GM21723 (cell line): ENCODE results near the gene VWCE.
A peak's percentile ranks its signal among the peaks of the same experiment; 100 is the strongest.

ENCODE experiments used
- ATAC-seq: cut with Tn5 transposase; IDR thresholded peaks from one replicate; pipeline ENCODE4 v1.9.1; 2021; ENCODE audit warnings: mild to moderate bottlenecking, moderate library complexity; ENCODE audit not compliant: unreplicated experiment

VWCE gene

DNA sequence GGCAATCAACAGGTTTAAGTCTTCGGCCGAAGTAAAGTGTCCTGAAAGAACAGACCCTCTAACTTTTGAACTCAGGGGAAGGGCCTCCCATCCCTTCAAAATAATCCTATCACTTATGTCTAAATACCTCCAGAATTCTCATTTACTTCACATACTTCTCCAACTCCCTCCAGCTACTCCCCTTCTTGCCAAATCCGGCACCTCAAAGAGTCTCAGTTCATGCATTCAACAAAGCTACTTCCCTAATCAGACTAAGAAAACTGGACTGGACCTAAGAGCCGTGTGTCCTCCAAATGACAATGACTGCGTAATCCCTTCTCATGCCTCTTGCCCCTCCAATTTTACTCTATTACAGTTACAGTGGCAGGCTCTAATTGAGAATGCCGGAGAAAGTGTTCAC, 36.5 kb upstream of the VWCE start:
- ATAC-seq: no peak

DNA sequence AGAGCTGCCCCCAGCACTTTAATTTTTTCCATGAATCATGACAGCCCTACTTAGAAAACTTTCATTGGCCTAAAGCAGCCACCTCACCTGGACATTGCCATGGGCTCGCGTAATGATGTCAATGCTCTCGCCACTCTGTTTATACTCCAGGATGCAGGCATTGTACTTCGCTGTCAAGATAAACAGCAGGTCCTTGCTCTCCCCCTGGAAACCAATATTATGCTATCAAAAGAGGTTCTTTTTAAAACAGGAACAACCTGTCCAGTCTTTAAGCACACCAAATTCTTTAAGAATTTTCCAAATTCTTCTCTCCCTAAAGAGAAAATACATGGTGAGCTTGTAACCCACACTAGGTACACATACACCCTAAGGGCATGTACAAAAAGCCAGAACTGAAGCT, 34.8 kb upstream of the VWCE start:
- ATAC-seq: no peak

DNA sequence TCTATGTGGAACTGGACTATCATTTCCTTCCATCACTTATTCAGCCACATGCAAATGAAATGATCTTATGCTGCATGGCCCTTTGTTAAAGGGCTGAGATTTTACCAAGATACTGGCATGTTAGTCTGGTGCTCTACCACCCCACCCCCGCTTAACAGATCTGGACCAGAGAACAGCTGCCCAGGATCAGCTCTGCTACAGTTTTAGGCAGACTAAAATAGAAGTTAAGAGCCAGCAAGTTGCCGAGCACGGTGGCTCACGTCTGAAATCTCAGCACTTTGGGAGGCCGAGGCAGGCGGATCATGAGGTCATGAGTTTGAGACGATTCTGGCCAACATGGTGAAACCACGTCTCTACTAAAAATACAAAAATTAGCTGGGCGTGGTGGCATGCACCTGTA, 33.2 kb upstream of the VWCE start:
- ATAC-seq: no peak

DNA sequence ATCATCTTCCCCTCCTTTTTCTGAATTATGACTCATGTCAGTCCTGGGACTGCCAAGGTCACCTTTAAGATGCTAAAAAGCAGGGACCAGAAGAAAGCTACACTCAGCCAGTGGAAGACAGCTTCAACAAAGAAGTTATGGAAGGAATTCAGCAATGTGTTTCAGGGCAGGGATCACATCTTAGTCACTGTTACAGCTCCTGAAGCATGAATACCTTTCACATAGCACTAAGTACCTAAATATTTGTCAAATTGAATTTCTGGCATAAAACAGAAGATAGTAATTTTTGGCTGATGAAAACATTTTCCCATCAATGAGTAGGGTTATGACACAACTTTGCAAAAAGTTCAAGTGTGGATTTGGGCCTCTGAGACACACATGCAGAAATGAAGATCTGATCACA, 32.6 kb upstream of the VWCE start:
- no peak for ATAC-seq

DNA sequence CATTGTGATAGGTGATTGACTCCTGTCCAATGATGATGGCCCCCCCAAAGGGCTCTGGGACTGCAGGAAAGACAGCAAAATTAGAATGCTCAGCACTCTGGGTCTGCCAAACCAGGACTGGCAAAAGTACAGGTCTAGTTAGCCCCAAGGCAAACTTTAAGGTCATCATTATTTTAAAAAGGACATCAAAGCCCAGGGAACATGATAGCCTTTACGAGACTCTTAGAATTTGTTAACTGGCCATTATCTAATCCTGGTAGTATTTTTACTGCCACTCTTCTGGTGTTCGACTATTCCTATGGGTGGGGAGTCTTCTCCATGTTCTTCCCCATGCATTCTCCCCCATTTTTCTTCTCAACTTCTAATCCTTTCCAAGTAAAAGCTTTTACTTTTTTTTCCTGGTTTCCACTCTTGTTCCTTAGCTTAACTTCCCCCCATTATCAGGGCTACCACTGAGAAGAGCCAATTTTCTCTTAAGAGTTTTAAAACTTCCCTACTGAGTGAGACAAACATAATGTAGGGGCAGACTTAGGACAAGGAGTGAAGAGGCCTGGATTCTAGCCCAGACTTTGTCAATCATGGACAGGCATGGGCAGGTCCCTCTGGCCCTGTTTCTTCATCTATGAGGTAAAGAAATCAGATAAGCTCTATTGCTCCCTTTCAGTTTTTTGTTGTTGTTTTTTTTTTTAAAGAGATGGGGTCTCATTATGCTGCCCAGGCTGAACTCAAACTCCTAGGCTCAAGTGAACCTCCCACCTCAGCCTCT, 30.7 kb upstream of the VWCE start:
- no peak for ATAC-seq

DNA sequence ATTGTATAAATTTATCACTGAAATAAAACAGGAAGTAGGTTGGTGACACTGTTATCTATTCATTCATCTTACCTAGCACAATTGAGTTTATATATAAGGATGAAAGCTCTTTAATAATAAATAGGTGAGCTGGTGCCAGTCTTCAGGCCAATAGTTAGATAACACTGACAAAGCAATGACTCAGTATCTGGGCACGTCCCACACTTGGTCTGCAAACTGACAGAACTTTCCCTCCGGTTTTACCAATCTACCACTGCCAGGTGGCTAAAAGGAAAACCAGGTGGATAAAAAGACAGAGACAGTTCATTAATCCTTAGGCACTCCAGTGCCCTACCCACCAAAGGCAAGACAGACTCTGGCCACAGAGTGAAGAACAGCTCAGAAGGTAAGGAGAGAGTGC, 20.1 kb upstream of the VWCE start:
- ATAC-seq: no peak

DNA sequence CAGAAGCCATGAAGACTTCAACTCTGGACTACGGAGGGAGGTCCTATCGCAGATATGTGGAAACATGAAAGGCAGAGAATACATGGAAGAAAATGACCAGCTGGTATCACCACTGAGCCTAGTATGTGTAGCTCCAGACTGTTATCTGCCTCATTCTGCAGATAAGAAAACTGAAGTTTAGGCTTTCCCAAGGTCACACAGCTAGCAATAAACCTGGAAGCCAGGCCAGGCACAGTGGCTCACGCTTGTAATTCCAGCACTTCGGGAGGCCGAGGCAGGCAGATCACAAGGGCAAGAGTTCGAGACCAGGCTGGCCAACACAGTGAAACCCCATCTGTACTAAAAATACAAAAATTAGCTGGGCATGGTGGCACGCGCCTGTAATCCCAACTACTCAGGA, 15.6 kb upstream of the VWCE start:
- no peak for ATAC-seq

DNA sequence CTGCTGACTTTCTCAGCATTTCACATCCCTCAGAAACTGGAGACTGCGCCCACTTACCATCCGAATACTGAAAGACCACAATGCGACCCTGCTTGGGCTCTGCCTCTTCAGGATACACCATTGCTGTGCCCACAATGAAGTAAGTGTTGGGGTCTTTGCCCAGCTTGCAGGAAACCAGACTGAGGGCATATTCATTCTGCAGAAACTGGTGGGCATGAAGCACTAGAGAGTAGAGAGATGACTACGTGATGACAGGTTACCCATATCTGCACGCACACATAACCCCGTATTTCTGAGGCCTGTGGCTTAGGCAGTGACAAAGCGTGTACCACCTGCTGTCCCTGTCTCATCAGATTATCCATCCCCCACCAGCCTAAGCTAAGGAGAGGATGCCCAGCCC, 14.6 kb upstream of the VWCE start:
- no peak for ATAC-seq

DNA sequence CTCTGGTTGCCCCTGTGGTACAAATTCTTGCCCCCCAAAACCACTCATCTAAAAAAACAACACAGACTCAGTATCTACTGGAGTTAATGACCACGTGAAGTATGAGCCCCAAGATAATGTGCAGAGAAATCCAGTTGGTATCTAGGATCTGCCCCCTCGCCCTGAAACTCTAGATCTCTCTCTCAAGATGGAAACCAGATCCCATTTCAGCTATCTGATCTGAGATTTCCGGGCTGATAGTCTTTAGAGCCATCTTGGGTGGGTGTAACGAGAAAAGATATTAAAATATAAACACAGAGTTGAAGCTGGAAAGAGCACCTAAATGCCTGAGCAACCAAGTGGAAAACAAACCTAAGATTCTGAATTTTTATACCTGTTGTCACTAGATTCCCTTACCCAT, 14.0 kb upstream of the VWCE start:
- no peak for ATAC-seq

DNA sequence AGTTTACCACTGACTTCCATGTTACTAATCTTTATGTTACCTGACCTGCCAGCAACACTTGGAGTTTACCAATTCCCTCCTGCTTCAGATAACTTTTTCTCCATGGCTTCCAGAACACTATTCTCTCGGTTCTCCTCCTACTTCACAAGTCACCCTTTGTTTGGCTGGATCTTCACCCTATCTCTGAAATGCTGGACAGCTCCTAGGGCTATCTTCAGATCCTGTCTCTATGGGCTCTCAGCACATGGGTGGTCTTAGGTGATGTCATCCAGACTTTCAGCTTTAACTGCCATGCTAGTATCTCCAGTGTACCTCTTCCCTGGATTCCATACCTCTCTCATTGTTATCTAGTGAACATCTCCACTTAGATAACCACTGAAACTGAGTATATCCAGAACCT, 12.2 kb upstream of the VWCE start:
- no peak for ATAC-seq

DNA sequence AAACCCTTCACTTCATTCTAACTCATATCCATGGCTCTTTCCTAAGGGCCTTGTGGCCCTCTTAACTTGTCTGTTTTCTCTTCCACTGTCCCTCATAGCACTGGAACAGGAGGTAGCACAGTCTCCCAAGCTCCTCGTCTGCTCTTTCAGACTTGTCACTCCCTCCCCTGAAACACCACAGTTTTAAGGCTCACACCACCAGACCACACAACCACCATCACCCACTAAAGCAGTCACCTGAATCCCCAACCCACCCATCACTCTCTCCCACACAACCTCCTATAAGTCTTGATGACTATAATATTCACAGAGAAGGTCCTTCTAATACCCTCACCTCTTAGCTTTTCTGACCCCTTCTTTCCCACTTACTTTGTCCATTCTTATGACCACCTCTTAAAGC, 11.1 kb upstream of the VWCE start:
- no peak for ATAC-seq

DNA sequence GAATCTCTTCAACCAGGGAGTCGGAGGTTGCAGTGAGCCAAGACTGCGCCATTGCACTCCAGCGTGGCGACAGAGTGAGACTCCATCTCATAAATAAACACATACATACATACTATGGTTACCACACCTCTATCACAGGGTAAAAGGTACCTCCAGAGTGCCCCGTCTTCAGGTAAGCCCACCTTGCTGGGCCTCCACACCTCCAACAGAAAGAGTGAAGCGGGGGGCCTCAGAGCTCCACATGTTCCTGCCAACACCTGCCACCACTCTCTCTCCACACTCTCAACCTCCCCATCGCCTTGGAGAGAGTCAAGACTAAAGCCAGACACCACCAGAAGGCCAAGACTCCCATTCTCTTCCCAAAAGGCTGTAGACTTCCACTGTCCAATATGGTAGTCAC, 10.3 kb upstream of the VWCE start:
- no peak for ATAC-seq

DNA sequence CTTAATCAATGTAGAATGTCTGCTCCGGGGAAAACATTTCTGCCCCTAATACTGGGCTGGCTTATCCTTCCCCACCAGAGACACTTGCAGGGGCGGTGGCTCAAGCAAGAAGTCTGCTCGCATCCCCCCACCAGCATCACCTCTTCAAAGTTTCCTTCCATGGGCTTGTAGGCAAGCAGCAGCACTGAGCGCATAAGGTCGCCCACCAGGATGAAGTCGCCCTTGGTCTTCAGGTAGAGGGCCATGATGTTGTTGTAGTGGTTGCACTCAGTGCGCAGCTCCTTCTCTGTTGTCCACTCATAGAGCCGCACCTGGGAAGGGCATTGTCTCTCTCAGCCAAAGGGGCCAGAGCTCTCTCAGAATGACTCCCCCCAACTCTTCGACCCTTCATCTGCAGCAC, 8.6 kb upstream of the VWCE start:
- ATAC-seq: no peak

DNA sequence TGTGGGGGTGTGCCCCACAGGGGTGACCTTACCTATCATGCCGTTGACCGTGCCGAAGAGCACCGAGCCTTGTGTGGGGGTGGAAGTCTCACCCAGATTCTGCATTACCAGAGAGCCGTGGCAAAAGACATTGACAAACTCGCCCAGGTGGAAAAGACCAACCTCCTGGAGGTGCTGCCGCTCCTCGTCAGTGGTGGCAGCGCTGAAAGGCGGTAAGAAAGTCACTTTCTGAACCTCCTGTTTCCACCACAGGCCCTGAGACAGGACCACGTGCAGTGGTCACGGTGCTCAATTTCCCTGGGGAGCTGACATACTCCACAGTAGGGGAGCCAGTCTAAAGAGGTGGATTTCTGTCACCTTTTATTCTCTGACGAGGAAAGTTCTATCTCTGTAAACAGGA, 7.4 kb upstream of the VWCE start:
- no peak for ATAC-seq

DNA sequence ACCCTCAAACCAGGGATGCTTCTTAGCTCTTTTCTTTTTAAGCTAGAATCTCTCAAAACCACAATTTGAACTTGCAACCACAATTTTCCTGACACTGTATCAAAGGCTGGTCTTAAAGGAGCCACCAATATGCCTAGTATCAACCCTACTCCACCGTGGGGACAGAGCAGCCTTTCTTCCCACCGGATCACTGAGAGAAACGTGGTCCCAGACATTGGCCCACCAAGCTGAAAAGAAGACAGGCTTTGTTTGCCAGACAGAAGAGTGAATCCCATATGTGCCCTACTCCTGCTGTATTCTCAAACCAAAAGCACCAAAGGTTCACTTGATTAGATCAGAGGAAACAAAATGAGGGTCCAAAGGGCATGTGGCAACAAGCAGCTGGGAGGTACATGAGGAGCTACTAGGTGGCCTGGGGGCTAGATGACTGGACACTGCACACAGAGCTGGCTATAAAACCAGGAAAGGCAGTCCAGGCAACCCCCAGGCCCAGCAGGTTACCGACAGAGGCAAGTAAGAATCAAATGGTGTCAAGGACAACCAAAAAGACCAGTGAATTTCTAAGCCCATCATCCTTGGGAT, 3.6 kb upstream of the VWCE start:
- ATAC-seq: no peak

DNA sequence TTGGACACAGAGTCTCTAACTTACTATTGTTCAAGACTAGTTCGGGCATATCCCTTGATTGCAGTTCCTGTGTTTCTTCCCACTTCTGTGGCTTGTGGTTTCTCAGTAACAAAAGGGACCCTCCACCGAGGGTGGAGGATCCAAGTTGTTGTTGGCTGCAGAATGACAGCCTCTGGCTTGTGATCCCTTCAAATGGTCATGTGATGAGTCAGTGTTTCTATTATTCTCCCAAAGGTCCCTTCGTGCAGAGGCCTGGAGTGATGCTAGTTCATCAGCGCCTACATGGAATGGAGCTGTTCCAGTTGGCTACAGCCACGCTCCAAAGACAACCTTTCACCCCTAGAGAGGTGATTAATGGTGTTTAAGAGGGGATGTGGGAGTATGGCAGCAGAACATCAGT, 2.6 kb upstream of the VWCE start:
- no peak for ATAC-seq

DNA sequence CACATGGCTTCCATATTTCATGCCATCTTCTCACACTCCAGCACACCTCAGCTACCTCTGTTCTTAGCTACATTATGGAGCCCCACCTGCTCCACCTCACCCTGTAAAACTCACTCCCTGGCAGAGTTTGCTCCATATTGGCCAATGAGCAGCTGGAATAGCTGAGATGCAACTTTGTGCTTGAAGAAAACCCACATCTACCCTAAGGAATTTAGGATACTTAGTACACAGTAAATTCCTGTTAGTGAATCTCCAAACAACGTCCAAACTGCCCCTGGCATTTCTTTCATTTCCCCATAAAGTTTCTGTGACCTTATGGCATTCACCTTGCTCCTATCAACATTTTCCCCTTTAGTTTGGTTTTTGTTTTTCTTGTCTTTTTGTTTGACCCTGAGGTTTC, 2.2 kb upstream of the VWCE start:
- no peak for ATAC-seq

DNA sequence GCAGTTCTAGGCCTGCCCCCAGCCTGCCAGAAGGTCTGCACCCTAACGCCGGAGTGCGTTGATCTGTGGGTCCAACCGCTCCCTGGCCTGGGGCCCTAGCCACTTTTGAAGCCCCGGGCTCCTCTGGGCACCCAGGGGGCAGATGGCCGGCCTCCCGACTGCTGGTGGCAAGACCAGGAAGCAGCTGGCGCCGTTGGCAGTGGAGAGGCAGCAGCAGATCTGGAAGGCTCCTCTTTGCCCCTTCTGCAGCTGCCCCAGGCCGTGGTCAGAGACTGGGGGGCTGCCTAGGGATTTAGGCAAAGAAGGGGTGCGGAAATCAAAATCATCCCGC, 445 bp upstream of the VWCE start:
- no peak for ATAC-seq

DNA sequence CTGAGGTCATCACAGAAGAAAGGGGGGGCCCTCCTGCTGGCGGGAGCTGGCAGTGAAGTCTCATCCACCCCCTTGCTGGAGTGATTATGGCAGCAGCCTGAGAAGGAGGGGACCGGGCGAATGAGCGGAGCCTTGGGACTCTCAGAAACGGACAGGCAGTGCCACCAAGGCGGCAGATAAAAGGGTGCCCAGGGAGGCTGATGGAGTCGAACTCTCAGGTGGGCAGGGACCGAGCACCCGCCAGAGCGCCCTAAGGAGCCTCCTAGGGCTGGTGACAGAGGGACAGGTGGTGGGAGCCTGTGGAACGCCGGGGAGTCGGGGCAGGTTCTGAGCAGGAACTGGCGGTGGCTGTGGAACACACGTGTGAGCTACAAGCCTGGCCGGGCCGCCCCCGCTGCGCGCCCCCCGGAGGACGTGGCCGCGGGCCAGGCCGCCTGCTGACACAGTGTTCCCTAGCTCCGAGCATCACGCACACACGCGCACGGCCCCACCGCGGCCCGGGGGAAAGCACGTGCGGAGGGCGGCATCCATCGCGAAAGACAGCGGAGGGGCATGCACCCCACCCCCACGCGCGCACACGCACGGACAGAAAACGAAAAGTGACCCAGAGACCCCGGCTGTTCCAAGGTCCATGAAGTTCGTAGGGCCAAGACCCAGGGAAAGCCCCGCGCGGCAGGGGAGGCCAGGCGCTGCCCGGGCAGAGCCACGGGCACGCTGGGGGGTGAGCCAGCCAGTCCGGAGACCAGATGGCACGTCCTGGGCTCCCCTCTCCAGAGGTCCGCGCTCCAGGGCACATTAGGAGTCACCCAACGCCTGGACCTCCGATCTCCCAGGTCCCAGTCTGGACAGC, 1.0 kb downstream of the VWCE start:
- peak; percentile 37 for ATAC-seq

DNA sequence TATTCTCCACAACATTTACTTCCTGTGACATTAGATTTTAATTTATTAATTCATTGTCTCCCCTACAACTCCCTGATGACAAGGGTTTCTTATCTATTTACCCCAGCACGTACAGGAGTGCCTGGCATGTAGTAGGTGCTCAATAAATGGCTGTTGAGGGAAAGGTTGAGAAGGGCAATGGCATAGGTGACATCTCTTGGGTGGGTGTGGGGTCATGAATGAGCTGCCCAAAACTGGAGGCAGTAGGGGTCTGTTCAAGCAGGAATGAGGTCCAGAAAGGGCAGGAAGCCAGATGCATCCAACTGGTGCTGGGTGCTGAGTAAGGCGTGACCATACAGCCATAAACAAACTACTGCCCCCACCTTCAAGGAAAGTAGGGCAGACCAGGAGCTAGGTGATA, 2.8 kb downstream of the VWCE start:
- no peak for ATAC-seq

DNA sequence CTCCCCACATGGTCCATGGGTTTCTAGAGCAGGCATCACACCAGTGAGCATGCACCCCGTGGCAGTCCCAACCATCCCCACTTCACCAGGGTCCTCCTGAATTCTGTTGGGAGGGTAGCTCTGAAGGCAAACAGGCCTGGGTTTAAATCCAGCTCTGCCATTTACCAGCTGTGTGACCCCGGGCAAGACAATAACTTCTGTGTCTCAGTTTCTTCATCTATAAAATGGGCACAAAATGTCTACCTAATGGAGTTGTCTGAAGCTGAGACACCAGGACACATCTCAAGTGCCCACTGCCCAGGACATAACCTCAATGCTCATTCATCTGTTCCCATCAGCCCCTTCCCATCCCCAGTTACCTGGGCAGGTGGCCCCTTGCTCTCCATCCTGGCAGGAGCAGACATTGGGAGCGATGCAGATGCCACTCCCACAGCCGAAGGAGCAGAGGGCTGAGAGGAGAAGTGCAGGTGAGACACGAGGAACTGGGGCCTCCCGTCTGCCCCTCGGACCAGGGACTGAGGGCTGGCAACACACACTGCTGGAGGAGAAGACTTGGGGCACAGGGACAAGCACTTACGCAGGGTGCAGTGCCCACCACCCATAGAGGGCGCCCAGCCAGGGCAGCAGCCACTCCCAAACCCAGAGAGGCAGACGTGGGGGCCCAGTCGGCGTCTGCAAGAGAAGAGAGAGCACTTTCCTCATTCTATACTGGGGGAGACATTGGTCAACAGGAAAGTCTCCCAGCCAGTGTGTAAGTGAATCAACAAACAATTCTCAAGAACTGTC, 4.0 kb downstream of the VWCE start:
- ATAC-seq: no peak
